Progenitor cell of endocrine pancreas (in vitro differentiated cells): ENCODE measurements around the gene BIRC5. TPM values are rescaled to one million over a fixed set of nuclear protein-coding genes. Genes with fewer than 3 reads are reported as not detected.

ENCODE experiments used
- DNase-seq: peaks from one replicate; pipeline ENCODE4 v3.0.0; 2021; ENCODE audit warnings: low spot score; ENCODE audit not compliant: unreplicated experiment
- H3K27ac Mint-ChIP-seq: 2 replicates; pipeline ENCODE4 v1.8.0; 2021; ENCODE audit warnings: mild to moderate bottlenecking, moderate library complexity, mixed read lengths
- H3K27me3 Mint-ChIP-seq: 2 replicates; pipeline ENCODE4 v1.8.0; 2021; ENCODE audit warnings: mixed read lengths
- H3K36me3 Mint-ChIP-seq: 2 replicates; pipeline ENCODE4 v1.8.0; 2022; ENCODE audit warnings: mixed read lengths; ENCODE audit not compliant: insufficient read depth
- H3K4me1 Mint-ChIP-seq: 2 replicates; pipeline ENCODE4 v1.8.0; 2021; ENCODE audit warnings: low read depth, mixed read lengths
- H3K4me3 Mint-ChIP-seq: 2 replicates; pipeline ENCODE4 v1.8.0; 2021; ENCODE audit warnings: low read depth, mild to moderate bottlenecking, moderate library complexity, mixed read lengths
- H3K9me3 Mint-ChIP-seq: 2 replicates; pipeline ENCODE4 v1.8.0; 2021; ENCODE audit warnings: low read depth, mixed read lengths
- CTCF ChIP-seq: fragments of 200-600 bp; sonication (generic); IDR thresholded peaks from one replicate; pipeline ENCODE4 v1.5.0; 2021; ENCODE audit warnings: antibody characterized with exemption, mild to moderate bottlenecking; ENCODE audit not compliant: unreplicated experiment
- total RNA-seq: library from RNA; stranded (reverse); gene quantifications from 2 replicates; pipeline ENCODE4 v1.2.1, GENCODE V29; 2021

BIRC5 gene
- total RNA-seq, 1 donor from 2014 or later: 30.0 TPM

GRCh38 chr17:78259192-78259554 is 45.1 kb downstream of the BIRC5 start:
- H3K36me3 Mint-ChIP-seq: no peaks in the 10 kb centered on the region
- TF ChIP-seq CTCF: no peak
- DNase-seq: no peak
- peaks cover 27% of the 10 kb centered on the region for H3K4me1 Mint-ChIP-seq
- H3K27ac Mint-ChIP-seq: no peak overlapping the region
- no peaks in the 10 kb centered on the region for H3K9me3 Mint-ChIP-seq
- no peaks in the 10 kb centered on the region for H3K27me3 Mint-ChIP-seq
- H3K4me3 Mint-ChIP-seq: no peak overlapping the region

DNA sequence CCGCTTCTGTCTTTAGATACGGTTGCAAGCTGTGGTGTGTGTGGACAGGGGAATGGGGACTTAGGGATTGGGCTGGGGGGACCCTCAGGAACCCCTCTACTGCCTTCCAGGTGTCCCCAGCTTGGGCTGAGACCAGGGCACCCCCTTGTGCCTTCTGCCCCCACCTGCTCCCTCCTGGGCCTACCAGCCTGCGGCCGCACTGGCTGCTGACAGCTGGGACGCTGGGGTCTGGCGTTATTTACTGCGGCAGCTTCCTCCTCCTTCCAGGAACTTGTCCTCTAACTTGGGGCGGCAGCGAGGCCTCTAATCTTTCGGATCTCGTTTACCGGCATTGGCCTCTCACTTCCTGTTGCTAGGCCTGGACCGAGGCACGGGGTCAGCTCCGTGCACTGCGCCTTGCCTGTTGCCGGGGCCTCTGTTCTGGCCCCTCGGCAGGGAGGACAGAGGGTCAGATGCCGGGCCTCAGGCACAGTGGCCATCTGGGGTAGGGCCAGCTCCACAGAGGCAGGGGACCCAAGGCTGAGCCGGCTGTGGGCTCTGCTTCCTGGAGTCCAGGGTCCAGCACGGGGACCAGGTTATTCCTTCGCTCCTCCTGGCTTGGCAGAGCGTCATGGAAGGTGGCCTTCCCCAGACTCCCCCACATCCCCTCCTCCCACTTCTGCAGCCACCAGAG is 49.1 kb downstream of the BIRC5 start:
- H3K27me3 Mint-ChIP-seq: peaks cover 3% of the 10 kb centered on the region
- no peak overlapping the region for H3K4me3 Mint-ChIP-seq
- no peak for TF ChIP-seq CTCF
- H3K4me1 Mint-ChIP-seq: peaks cover 15% of the 10 kb centered on the region
- H3K36me3 Mint-ChIP-seq: no peaks in the 10 kb centered on the region
- no peaks in the 10 kb centered on the region for H3K9me3 Mint-ChIP-seq
- H3K27ac Mint-ChIP-seq: no peak overlapping the region
- no peak for DNase-seq

- TF ChIP-seq CTCF: no peak
- Mint-ChIP-seq H3K9me3 (no peaks in the 10 kb centered on the region), H3K4me3 (no peak overlapping the region), H3K36me3 (no peaks in the 10 kb centered on the region), H3K4me1 (peaks cover 21% of the 10 kb centered on the region), H3K27ac (no peak overlapping the region), H3K27me3 (peaks cover 3% of the 10 kb centered on the region)
- DNase-seq: no peak
Measured at GRCh38 chr17:78263736-78264340, 49.8 kb downstream of the BIRC5 start.

DNA sequence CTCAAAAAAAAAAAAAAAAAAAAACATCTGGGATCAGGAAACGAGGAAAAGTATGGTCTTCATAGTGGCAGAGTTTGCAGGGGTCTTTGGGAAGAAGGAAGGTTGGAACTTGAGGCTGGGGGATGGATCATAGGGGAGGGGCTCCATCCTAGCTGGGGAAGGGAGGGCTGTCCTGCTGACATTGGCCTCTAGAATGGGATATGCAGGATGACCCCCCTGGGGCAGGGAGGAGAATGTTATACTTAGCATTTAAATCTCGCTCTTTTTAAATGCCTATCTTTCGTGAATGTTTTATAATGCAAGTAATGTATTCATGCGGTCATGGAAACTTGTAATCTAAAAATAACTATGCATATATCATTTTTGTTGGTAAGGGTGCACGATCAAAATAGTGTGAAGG is 50.5 kb downstream of the BIRC5 start:
- no peaks in the 10 kb centered on the region for H3K9me3 Mint-ChIP-seq
- DNase-seq: no peak
- no peak overlapping the region for H3K27ac Mint-ChIP-seq
- peaks cover 26% of the 10 kb centered on the region for H3K4me1 Mint-ChIP-seq
- no peak overlapping the region for H3K4me3 Mint-ChIP-seq
- H3K36me3 Mint-ChIP-seq: no peaks in the 10 kb centered on the region
- TF ChIP-seq CTCF: no peak
- peaks cover 3% of the 10 kb centered on the region for H3K27me3 Mint-ChIP-seq

GRCh38 chr17:78265121-78265520 is 51.1 kb downstream of the BIRC5 start:
- no peak for TF ChIP-seq CTCF
- no peak for DNase-seq
- no peaks in the 10 kb centered on the region for H3K9me3 Mint-ChIP-seq
- no peak overlapping the region for H3K4me3 Mint-ChIP-seq
- no peak overlapping the region for H3K27ac Mint-ChIP-seq
- no peaks in the 10 kb centered on the region for H3K36me3 Mint-ChIP-seq
- peaks cover 3% of the 10 kb centered on the region for H3K27me3 Mint-ChIP-seq
- peaks cover 28% of the 10 kb centered on the region for H3K4me1 Mint-ChIP-seq
